KMS-11 (cell line): ENCODE data around the gene SLC24A3.

Source experiments
- H2AFZ ChIP-seq: fragments of 200-600 bp; sonication (generic); 2 replicates; pipeline ENCODE4 v1.6.1; 2016; ENCODE audit warnings: antibody characterized with exemption, mixed run types, low read depth
- H3K27ac ChIP-seq: fragments of 200-600 bp; sonication (generic); 2 replicates; pipeline ENCODE4 v1.6.1; 2016; ENCODE audit warnings: mild to moderate bottlenecking, mixed run types
- H3K27me3 ChIP-seq: fragments of 200-600 bp; sonication (generic); 2 replicates; pipeline ENCODE4 v1.6.1; 2017; ENCODE audit warnings: mild to moderate bottlenecking, low read depth, mixed run types, moderate library complexity; ENCODE audit not compliant: insufficient read depth
- H3K36me3 ChIP-seq: fragments of 200-600 bp; sonication (generic); 2 replicates; pipeline ENCODE4 v1.6.1; 2017; ENCODE audit warnings: mild to moderate bottlenecking, mixed run types; ENCODE audit not compliant: insufficient read depth
- H3K4me1 ChIP-seq: fragments of 200-600 bp; sonication (generic); 2 replicates; pipeline ENCODE4 v1.6.1; 2016; ENCODE audit warnings: mild to moderate bottlenecking, low read depth, mixed run types; ENCODE audit not compliant: poor library complexity, severe bottlenecking
- H3K4me2 ChIP-seq: fragments of 200-600 bp; sonication (generic); 2 replicates; pipeline ENCODE4 v1.7.0; 2016; ENCODE audit warnings: mild to moderate bottlenecking, mixed run types
- H3K4me3 ChIP-seq: fragments of 200-600 bp; sonication (generic); IDR thresholded peaks from 2 replicates; pipeline ENCODE4 v1.6.1; 2017; ENCODE audit warnings: low read depth, low read length, mixed read lengths; ENCODE audit not compliant: insufficient read depth
- H3K79me2 ChIP-seq: fragments of 200-600 bp; sonication (generic); 2 replicates; pipeline ENCODE4 v1.6.1; 2016; ENCODE audit warnings: low read depth, mixed run types; ENCODE audit not compliant: insufficient read depth
- H3K9ac ChIP-seq: fragments of 200-600 bp; sonication (generic); 2 replicates; pipeline ENCODE4 v1.6.1; 2016; ENCODE audit warnings: mild to moderate bottlenecking, mixed run types
- H4K20me1 ChIP-seq: fragments of 200-600 bp; sonication (generic); 2 replicates; pipeline ENCODE4 v1.6.1; 2016; ENCODE audit warnings: mild to moderate bottlenecking, mixed run types; ENCODE audit not compliant: insufficient read depth
- TF ChIP-seq, protein P1 (sequence below): fragments of 200-600 bp; sonication (generic); conservative IDR thresholded peaks from 2 replicates; pipeline ENCODE4 v1.6.1; 2017; ENCODE audit warnings: low read depth, mild to moderate bottlenecking, antibody characterized with exemption, low read length, moderate library complexity, mixed read lengths

Gene SLC24A3

DNA sequence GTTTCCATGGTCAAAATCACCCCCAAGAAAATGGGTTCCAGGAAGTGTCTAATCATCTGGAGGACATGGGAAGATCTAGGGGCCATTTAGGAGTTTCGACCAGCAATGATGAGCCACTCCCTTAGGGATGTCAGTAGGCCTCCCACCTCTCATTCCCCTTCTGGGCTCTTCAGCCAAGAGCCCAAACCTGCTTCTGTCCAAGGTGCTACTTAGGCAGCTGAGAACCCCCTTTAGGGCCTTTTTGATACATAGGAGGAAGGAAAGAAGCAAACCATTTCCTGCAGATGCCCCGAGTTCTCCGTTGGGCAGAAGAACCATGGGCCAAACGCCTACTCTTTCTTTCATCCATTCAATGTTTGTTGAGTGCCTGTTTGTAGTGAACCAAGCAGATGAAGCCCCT is 404.2 kb downstream of the SLC24A3 start:
- Histone ChIP-seq H3K27me3 (no peaks in the 10 kb centered on the region), H3K9ac (no peak overlapping the region), H2AFZ (no peak overlapping the region), H4K20me1 (no peaks in the 10 kb centered on the region), H3K4me1 (no peaks in the 10 kb centered on the region), H3K27ac (no peak overlapping the region), H3K36me3 (no peaks in the 10 kb centered on the region), H3K79me2 (no peaks in the 10 kb centered on the region), H3K4me3 (no peak overlapping the region), H3K4me2 (no peak overlapping the region)
- TF ChIP-seq, protein P1, sequence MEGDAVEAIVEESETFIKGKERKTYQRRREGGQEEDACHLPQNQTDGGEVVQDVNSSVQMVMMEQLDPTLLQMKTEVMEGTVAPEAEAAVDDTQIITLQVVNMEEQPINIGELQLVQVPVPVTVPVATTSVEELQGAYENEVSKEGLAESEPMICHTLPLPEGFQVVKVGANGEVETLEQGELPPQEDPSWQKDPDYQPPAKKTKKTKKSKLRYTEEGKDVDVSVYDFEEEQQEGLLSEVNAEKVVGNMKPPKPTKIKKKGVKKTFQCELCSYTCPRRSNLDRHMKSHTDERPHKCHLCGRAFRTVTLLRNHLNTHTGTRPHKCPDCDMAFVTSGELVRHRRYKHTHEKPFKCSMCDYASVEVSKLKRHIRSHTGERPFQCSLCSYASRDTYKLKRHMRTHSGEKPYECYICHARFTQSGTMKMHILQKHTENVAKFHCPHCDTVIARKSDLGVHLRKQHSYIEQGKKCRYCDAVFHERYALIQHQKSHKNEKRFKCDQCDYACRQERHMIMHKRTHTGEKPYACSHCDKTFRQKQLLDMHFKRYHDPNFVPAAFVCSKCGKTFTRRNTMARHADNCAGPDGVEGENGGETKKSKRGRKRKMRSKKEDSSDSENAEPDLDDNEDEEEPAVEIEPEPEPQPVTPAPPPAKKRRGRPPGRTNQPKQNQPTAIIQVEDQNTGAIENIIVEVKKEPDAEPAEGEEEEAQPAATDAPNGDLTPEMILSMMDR: no peak

DNA sequence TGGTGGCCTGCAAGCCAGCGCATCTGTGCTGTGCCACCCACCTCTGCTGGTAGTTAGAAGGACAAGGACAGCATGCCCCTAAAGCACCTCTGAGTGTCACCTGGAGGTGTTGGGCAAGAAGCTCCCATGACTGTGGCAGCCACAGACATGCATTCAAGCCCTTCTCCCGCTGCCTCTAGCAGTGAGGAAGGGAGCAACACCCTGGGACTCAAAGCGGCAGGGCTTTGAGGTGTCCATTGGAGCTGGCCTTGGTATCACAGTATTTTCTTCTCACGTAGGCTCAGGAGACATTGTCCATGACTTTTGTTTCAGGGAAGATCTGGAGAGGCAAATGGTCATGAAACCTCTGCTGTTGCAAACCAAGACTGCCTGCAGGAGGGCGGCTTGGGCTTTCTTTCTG is 404.8 kb downstream of the SLC24A3 start:
- no peaks in the 10 kb centered on the region for H3K4me1 ChIP-seq
- no peaks in the 10 kb centered on the region for H3K36me3 ChIP-seq
- no peaks in the 10 kb centered on the region for H3K79me2 ChIP-seq
- H3K27ac ChIP-seq: no peak overlapping the region
- H4K20me1 ChIP-seq: no peaks in the 10 kb centered on the region
- no peaks in the 10 kb centered on the region for H3K27me3 ChIP-seq
- H2AFZ ChIP-seq: no peak overlapping the region
- no peak overlapping the region for H3K4me2 ChIP-seq
- H3K9ac ChIP-seq: no peak overlapping the region
- TF ChIP-seq, protein P1: no peak
- H3K4me3 ChIP-seq: no peak overlapping the region

DNA sequence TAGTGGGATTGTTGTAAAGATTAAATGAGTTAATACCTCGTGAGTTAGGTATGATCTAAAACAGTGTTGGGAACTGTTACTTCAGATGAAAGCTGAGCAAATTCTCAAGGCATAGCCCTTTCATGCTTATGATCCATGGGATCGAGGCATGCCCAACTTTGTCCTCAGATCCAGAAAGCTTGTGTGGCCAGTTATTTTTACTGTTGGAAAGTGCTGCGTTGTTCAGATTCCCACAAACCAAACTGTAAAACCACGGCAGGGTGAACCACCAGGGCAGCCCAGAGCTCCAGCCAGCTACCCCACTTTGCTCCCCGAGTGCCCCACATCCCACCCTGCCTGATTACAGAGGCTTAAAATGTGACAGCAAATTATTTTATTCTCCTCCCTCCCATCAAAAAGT is 406.3 kb downstream of the SLC24A3 start:
- H3K36me3 ChIP-seq: no peaks in the 10 kb centered on the region
- no peak overlapping the region for H2AFZ ChIP-seq
- H3K4me1 ChIP-seq: no peaks in the 10 kb centered on the region
- H4K20me1 ChIP-seq: no peaks in the 10 kb centered on the region
- no peak overlapping the region for H3K27ac ChIP-seq
- H3K27me3 ChIP-seq: no peaks in the 10 kb centered on the region
- no peaks in the 10 kb centered on the region for H3K79me2 ChIP-seq
- no peak overlapping the region for H3K4me2 ChIP-seq
- no peak overlapping the region for H3K4me3 ChIP-seq
- TF ChIP-seq, protein P1: no peak
- H3K9ac ChIP-seq: no peak overlapping the region

DNA sequence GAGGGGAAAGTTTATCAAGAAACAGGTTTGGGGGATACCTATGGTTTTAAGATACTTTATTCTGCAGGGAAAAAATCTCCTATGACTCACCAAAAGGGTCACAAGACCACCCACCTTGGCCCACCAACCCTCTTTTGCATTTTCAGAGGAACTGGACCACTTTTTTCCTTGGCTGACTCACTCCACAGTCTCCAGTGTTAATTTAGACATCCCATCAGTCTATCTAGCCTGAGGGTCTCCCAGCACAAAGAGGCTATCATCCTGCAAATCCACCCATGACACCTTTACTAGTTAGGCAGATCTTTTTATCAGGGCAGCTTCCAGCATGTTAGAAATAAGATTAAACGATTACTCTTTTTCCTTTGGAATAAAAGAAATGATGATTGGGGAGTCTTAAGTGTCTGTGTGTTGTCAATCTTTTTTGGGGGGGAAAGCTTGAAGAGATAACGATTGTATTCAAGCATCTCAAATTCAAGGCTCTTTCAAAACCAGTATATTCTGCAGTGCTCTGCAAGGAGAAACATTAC is 407.5 kb downstream of the SLC24A3 start:
- TF ChIP-seq, protein P1: no peak
- Histone ChIP-seq H4K20me1 (no peaks in the 10 kb centered on the region), H3K9ac (no peak overlapping the region), H3K27ac (no peak overlapping the region), H3K79me2 (no peaks in the 10 kb centered on the region), H3K4me3 (no peak overlapping the region), H3K4me2 (no peak overlapping the region), H3K36me3 (no peaks in the 10 kb centered on the region), H3K4me1 (no peaks in the 10 kb centered on the region), H2AFZ (no peak overlapping the region), H3K27me3 (no peaks in the 10 kb centered on the region)
